HG03469 (cell line): ENCODE data around the gene FUNDC2.

ENCODE experiments used
- ATAC-seq: cut with Tn5 transposase; IDR thresholded peaks from one replicate; pipeline ENCODE4 v1.9.1; 2021; ENCODE audit warnings: mild to moderate bottlenecking, moderate library complexity, moderate number of reproducible peaks; ENCODE audit not compliant: unreplicated experiment

The FUNDC2 gene

GRCh38 chrX:155023907-155024833 is 2.5 kb upstream of the FUNDC2 start:
- ATAC-seq: no peak

- ATAC-seq: no peak
These were observed 271 bp upstream of the FUNDC2 start for GRCh38 chrX:155026420-155026726.

- no peak for ATAC-seq
These were observed 944 bp downstream of the FUNDC2 start for GRCh38 chrX:155027509-155028066.

GRCh38 chrX:155028129-155028528 is 1.5 kb downstream of the FUNDC2 start:
- no peak for ATAC-seq

GRCh38 chrX:155028877-155029291 is 2.2 kb downstream of the FUNDC2 start:
- ATAC-seq: no peak

GRCh38 chrX:155031657-155032056 is 5.0 kb downstream of the FUNDC2 start:
- ATAC-seq: no peak

- ATAC-seq: no peak
These were observed 9.0 kb downstream of the FUNDC2 start for GRCh38 chrX:155035688-155036087.

GRCh38 chrX:155046129-155046810 is 19.6 kb downstream of the FUNDC2 start:
- ATAC-seq: no peak

GRCh38 chrX:155046811-155047528 is 20.3 kb downstream of the FUNDC2 start:
- no peak for ATAC-seq

GRCh38 chrX:155048977-155049619 is 22.5 kb downstream of the FUNDC2 start:
- no peak for ATAC-seq

- no peak for ATAC-seq
These were observed 26.3 kb downstream of the FUNDC2 start for GRCh38 chrX:155052738-155053498.

GRCh38 chrX:155053656-155054055 is 27.0 kb downstream of the FUNDC2 start:
- no peak for ATAC-seq

- no peak for ATAC-seq
These were observed 27.6 kb downstream of the FUNDC2 start for GRCh38 chrX:155054255-155054654.

GRCh38 chrX:155055494-155055893 is 28.9 kb downstream of the FUNDC2 start:
- no peak for ATAC-seq

GRCh38 chrX:155056471-155056870 is 29.8 kb downstream of the FUNDC2 start:
- ATAC-seq: no peak

GRCh38 chrX:155056877-155057792 is 30.5 kb downstream of the FUNDC2 start:
- ATAC-seq: no peak

GRCh38 chrX:155061760-155062159 is 35.1 kb downstream of the FUNDC2 start:
- ATAC-seq: no peak

- ATAC-seq: no peak
These were observed 38.5 kb downstream of the FUNDC2 start for GRCh38 chrX:155065035-155065734.
